Right lobe of liver (tissue), 6 donors: ENCODE results near the gene EMILIN3. TPM values are rescaled to one million over a fixed set of nuclear protein-coding genes. Genes with fewer than 3 reads are reported as not detected.

Experiments used
- ATAC-seq, 4 donors: fragments of 200-7000 bp; cut with Tn5 transposase; one replicate each; pipeline ENCODE4 v1.9.1; 2020; ENCODE audit warnings: mild to moderate bottlenecking in 4 of 4, moderate library complexity in 4 of 4
- DNase-seq, 3 donors: peaks; one replicate each; pipeline ENCODE4 v3.0.0-alpha.2; 2020
- H3K27ac ChIP-seq, 3 donors: fragments of 200-600 bp; one replicate each; pipeline ENCODE4 v1.8.0; 2022
- H3K27me3 ChIP-seq, 2 donors: fragments of 200-600 bp; one replicate each; pipeline ENCODE4 v1.8.0; 2022
- H3K36me3 ChIP-seq, 4 donors: fragments of 200-600 bp; sonication (generic) in 1 of 4; one replicate each; pipeline versions ENCODE4 v1.5.1 to v1.8.0; 2017 to 2022; ENCODE audit warnings: control low read depth in 1 of 4
- H3K4me1 ChIP-seq, 4 donors: fragments of 200-600 bp; sonication (generic) in 1 of 4; one replicate each; pipeline versions ENCODE4 v1.5.1 to v1.8.0; 2017 to 2022; ENCODE audit warnings: control low read depth in 1 of 4
- H3K4me3 ChIP-seq, 3 donors: fragments of 200-600 bp; one replicate each; pipeline ENCODE4 v1.8.0; 2022
- H3K9me3 ChIP-seq, 4 donors: fragments of 200-600 bp; sonication (generic) in 1 of 4; one replicate each; pipeline versions ENCODE4 v1.5.1 to v1.8.0; 2017 to 2022; ENCODE audit warnings: control low read depth in 1 of 4
- CTCF ChIP-seq, 4 donors: fragments of 200-600 bp in 3 of 4; fragments of 450-650 bp in 1 of 4; IDR thresholded peaks; one replicate each; pipeline versions ENCODE4 v1.5.1 to v1.8.0; 2016 to 2022; ENCODE audit warnings: antibody characterized with exemption in 4 of 4, mild to moderate bottlenecking in 2 of 4
- POLR2A ChIP-seq: fragments of 450-650 bp; IDR thresholded peaks from one replicate; pipeline ENCODE4 v1.6.1; 2017; ENCODE audit warnings: antibody characterized with exemption, mild to moderate bottlenecking
- WGBS: methylation state at CpG from one replicate; pipeline ENCODE4 v1.1.6; 2018; ENCODE audit warnings: low coverage, low lambda C conversion rate; ENCODE audit not compliant: insufficient coverage; ENCODE audit errors: missing lambda C conversion rate; 5-methylcytosine and 5-hydroxymethylcytosine counted together
- intact Hi-C, 2 donors: fragments of 100-400 bp; cut with DNase I; formaldehyde crosslinking; loops; one replicate each; pipeline versions ENCODE4 v1.11.2 to v1.14.1; 2022
- total RNA-seq, 6 experiments: library from RNA; depleted of rRNA in 2 of 6; stranded (reverse); fragments of >200 nt in 2 of 6; fragmentation: NEBNext Ultra II Directional in 3 of 6; extraction: Animal tissue kit (Norgen Biotek cat#: 25700) in 3 of 6; gene quantifications; one replicate each; pipeline versions ENCODE4 v1.1.0 to v1.2.4, GENCODE V29; 2016 to 2023
- donor health status: DM: no; HTN: yes; CAD: no.
- donor health status: DM: no; HTN: no; CAD: no.
- donor health status: DM: no; HTN: no; CAD: no.
- donor health status: DM: no; HTN: yes; CAD: no.
- donor health status: DM: no; HTN: yes; CAD: no.

The EMILIN3 gene
- total RNA-seq, 6 experiments from 2014 or later, result 0.07 to 0.09 (median 0.07) TPM; not detected in 3

GRCh38 chr20:41394081-41394480 lies 27.5 kb upstream of the EMILIN3 start:
- H3K27ac ChIP-seq, result no peak overlapping the region
- H3K9me3 ChIP-seq, result no peaks in the 10 kb centered on the region
- H3K4me3 ChIP-seq, result no peak overlapping the region
- peaks cover 0 to 5% (median 0%) of the 10 kb centered on the region in 4 donors for H3K4me1 ChIP-seq
- H3K27me3 ChIP-seq, result no peaks in the 10 kb centered on the region
- no peak for TF ChIP-seq POLR2A
- TF ChIP-seq CTCF (IDR thresholded peaks at IDR 0.05), result no peak
- H3K36me3 ChIP-seq, result no peaks in the 10 kb centered on the region
- intact Hi-C loops, result no loop called here
- ATAC-seq, result no peak
- no peak for DNase-seq
- no CpG with 5 or more reads among the region's 2 CpGs for WGBS

GRCh38 chr20:41393705-41394066 lies 27.1 kb upstream of the EMILIN3 start:
- Histone ChIP-seq H3K27me3 (no peaks in the 10 kb centered on the region), H3K4me3 (no peak overlapping the region), H3K27ac (no peak overlapping the region), H3K4me1 (peaks cover 0 to 5% (median 0%) of the 10 kb centered on the region in 4 donors), H3K9me3 (no peaks in the 10 kb centered on the region), H3K36me3 (no peaks in the 10 kb centered on the region)
- DNase-seq (no peak), ATAC-seq (no peak)
- intact Hi-C loops, result no loop called here
- WGBS, result 76% methylated on average over 3 of the region's 3 CpGs
- no peak for TF ChIP-seq POLR2A
- no peak for TF ChIP-seq CTCF (IDR thresholded peaks at IDR 0.05)

GRCh38 chr20:41392871-41393704 lies 26.5 kb upstream of the EMILIN3 start:
- H3K27me3 ChIP-seq, result no peaks in the 10 kb centered on the region

GRCh38 chr20:41392295-41392694 lies 25.7 kb upstream of the EMILIN3 start:
- DNase-seq (no peak), ATAC-seq (no peak)
- Histone ChIP-seq H3K9me3 (no peaks in the 10 kb centered on the region), H3K36me3 (no peaks in the 10 kb centered on the region), H3K27ac (no peak overlapping the region), H3K4me3 (no peak overlapping the region), H3K27me3 (no peaks in the 10 kb centered on the region), H3K4me1 (peaks cover 0 to 5% (median 0%) of the 10 kb centered on the region in 4 donors)
- no CpG with 5 or more reads among the region's 1 CpG for WGBS
- intact Hi-C loops, result no loop called here
- TF ChIP-seq POLR2A, result no peak
- TF ChIP-seq CTCF (IDR thresholded peaks at IDR 0.05), result no peak

More at GRCh38 chr20:41392871-41393704, 26.5 kb upstream of the EMILIN3 start:
- TF ChIP-seq CTCF (IDR thresholded peaks at IDR 0.05), result no peak
- TF ChIP-seq POLR2A, result no peak
- Histone ChIP-seq H3K4me3 (no peak overlapping the region), H3K27ac (no peak overlapping the region), H3K4me1 (peaks cover 0 to 5% (median 0%) of the 10 kb centered on the region in 4 donors), H3K36me3 (no peaks in the 10 kb centered on the region), H3K9me3 (no peaks in the 10 kb centered on the region)
- ATAC-seq (peak; percentile 53 to 91 (median 62)), DNase-seq (peak; percentile 29 to 80 (median 73))
- WGBS, result 43% methylated on average over 4 of the region's 12 CpGs
- intact Hi-C loops, result no loop called here
